Measurements from ENCODE around the gene MXI1. TPM values are rescaled to one million over a fixed set of nuclear protein-coding genes. Genes with fewer than 3 reads are reported as not detected.
A peak's percentile ranks its signal among the peaks of the same experiment; 100 is the strongest.

MXI1 gene
- 100 to 1,000 TPM in 1 of 3 donors, 10 to 100 TPM in 2; 75.4 to 137 (median 79.5) TPM for total RNA-seq

DNA sequence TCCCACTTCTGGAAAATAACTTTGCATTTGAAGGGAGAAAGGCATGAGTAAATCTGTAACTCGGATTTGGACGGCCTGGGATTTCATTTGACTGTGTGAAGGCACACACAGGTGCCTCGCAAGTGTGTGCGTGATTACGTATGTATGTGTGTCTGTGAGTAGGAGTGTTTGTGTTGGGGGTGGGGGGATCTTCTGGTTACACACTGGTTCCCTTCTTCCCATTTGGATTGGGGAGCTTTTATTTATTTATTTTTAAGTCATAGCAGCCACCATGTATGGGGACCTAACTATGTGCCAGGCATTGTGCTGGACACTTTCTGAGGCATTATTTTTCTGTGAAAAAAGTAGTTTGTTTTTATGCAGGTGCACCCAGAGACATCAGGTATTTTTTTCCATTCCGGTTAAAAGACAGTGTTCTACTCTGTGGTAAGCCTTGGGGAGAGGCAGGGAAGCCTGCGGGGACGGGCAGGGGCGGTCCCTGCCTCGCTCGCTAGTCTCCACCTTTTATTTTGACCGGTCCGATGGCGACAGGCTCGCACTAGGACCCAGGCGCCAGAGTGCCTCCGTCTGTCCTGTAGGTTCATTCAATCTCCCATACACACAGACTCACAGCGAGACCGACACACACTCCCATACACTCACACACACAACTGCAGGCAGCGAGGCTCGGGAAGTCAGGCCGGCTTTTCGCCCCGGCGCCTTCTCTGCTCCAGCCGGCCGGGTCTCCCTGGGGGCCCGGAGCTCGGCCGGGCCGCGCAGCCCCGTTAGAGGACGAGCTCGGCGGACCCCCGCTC is at the start of gene MXI1:
Gene MXI1 (plus strand): TSS at position 595 of the 794 bp plus-strand sequence. CDS start 204 bp downstream, outside the sequence.
- peak in 1 of 2 donors; percentile 68 for DNase-seq (ENCODE audit: low spot score in 2 of 2)
- Histone ChIP-seq H3K27me3 (no peaks in the 10 kb centered on the region), H3K9me3 (no peaks in the 10 kb centered on the region), H3K27ac (peak within 1 kb of the TSS; percentile 97 to 99), H3K4me1 (peaks cover 0 to 8% of the 10 kb centered on the region in 2 donors), H3K4me3 (peak within 1 kb of the TSS; percentile 66 to 89 (median 81)), H3K36me3 (no peaks in the 10 kb centered on the region)
- TF ChIP-seq POLR2AphosphoS5 (IDR thresholded peaks at IDR 0.05) (peak in 1 of 3 donors; percentile 10), POLR2A (IDR thresholded peaks at IDR 0.05) (no peak)
- intact Hi-C loops (cut with DNase I; ENCODE audit: low total_unique reads), result loop anchor here (10.0 kb wide), 1 partner anchor 62 kb away; no protein-coding TSS in a partner anchor

DNA sequence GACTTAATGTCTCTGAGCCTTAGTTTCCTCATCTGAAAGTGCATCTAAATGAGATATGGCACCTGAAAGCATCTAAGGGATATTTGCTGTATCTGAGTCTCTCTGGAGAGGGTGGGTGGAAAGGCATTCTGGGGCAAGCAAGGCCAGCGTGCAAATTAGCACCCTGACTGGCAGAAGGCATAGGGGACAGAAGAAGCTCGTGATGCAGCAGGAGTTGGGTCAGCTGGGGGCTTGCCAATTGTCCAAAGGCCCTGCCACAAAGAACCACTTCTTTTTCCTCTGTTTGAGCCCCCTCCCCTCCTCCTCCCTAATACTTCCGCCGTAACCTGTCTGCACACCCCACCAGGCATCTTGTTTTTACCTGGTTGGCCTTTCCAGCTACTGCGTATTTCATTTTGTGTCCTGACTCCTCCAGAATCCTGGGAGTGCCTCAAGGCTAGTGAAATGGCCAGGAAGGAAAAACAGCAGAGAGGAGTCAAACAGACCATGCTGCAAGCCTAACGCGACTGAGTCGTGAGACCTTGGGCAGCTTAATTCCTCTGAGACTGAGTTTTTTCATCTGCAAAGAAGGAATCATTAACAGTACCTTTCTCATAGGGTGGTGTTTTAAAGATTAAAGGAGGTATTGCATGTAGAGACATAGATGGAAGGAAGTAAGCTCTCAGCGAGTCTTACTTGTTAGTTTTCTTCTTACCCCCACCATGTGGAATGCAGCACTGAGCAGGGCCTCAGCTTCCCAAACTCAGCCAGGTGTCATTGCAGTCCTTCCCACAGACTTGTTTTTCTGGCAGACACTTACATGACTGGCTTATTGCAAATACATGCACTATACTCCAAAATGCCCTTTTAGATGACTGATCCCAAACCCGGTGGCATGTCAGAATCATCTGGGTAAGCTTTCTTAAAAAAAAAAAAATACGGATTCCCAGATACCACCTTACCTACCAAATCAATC is 49.1 kb upstream of the MXI1 start:
- H3K36me3 ChIP-seq, result no peaks in the 10 kb centered on the region
- H3K4me3 ChIP-seq, result no peak overlapping the region
- no peaks in the 10 kb centered on the region for H3K27me3 ChIP-seq
- no peaks in the 10 kb centered on the region for H3K9me3 ChIP-seq
- H3K27ac ChIP-seq, result no peak overlapping the region
- H3K4me1 ChIP-seq, result no peaks in the 10 kb centered on the region
- TF ChIP-seq POLR2A (IDR thresholded peaks at IDR 0.05) (no peak), POLR2AphosphoS5 (IDR thresholded peaks at IDR 0.05) (no peak), CTCF (IDR thresholded peaks at IDR 0.05) (no peak)
- no peak for DNase-seq (ENCODE audit: low spot score in 2 of 2)
- intact Hi-C loops (cut with DNase I; ENCODE audit: low total_unique reads), result no loop called here

GRCh38 chr10:110160081-110160480 is 47.3 kb upstream of the MXI1 start:
- TF ChIP-seq POLR2A (IDR thresholded peaks at IDR 0.05), result no peak
- no peak for TF ChIP-seq POLR2AphosphoS5 (IDR thresholded peaks at IDR 0.05)
- no peak for TF ChIP-seq CTCF (IDR thresholded peaks at IDR 0.05)
- H3K4me1 ChIP-seq, result no peaks in the 10 kb centered on the region
- H3K27ac ChIP-seq, result no peak overlapping the region

GRCh38 chr10:110160522-110160921 is 46.9 kb upstream of the MXI1 start:
- TF ChIP-seq CTCF (IDR thresholded peaks at IDR 0.05) (no peak), POLR2AphosphoS5 (IDR thresholded peaks at IDR 0.05) (no peak), POLR2A (IDR thresholded peaks at IDR 0.05) (no peak)
- intact Hi-C loops (cut with DNase I; ENCODE audit: low total_unique reads), result no loop called here
- no peak overlapping the region for H3K4me3 ChIP-seq
- H3K27me3 ChIP-seq, result peaks cover 0 to under 1% of the 10 kb centered on the region in 2 donors
- H3K27ac ChIP-seq, result no peak overlapping the region
- DNase-seq (ENCODE audit: low spot score in 2 of 2), result no peak
- no peaks in the 10 kb centered on the region for H3K4me1 ChIP-seq
- no peaks in the 10 kb centered on the region for H3K36me3 ChIP-seq
- no peaks in the 10 kb centered on the region for H3K9me3 ChIP-seq

More at GRCh38 chr10:110160081-110160480, 47.3 kb upstream of the MXI1 start:
- DNase-seq (ENCODE audit: low spot score in 2 of 2), result no peak
- H3K4me3 ChIP-seq, result no peak overlapping the region
- intact Hi-C loops (cut with DNase I; ENCODE audit: low total_unique reads), result no loop called here
- H3K9me3 ChIP-seq, result no peaks in the 10 kb centered on the region
- H3K27me3 ChIP-seq, result no peaks in the 10 kb centered on the region
- no peaks in the 10 kb centered on the region for H3K36me3 ChIP-seq

DNA sequence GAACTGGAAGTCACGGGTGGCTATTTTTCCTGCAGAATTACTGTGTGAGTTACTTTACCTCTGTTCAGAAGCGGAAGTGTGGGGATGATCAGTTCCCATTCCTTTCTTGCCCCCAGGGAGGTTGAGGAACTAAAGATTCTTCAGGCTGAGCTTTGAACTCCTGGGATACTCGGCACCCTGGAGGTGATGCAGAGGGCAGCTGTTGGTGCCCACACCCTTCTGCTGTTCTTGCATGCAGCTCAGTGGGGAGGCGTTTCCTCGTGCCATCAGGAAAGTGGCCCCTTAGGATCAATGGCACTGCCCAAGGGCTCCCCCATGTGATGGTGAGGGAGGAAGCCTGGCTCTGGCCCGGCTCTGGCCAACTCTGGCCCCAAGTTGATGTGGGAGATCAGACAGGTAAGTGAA is 44.7 kb upstream of the MXI1 start:
- Histone ChIP-seq H3K4me1 (no peaks in the 10 kb centered on the region), H3K36me3 (no peaks in the 10 kb centered on the region), H3K9me3 (no peaks in the 10 kb centered on the region), H3K4me3 (no peak overlapping the region), H3K27me3 (peaks cover 0 to 8% of the 10 kb centered on the region in 2 donors), H3K27ac (no peak overlapping the region)
- TF ChIP-seq CTCF (IDR thresholded peaks at IDR 0.05), result no peak
- TF ChIP-seq POLR2A (IDR thresholded peaks at IDR 0.05), result no peak
- TF ChIP-seq POLR2AphosphoS5 (IDR thresholded peaks at IDR 0.05), result no peak
- no peak for DNase-seq (ENCODE audit: low spot score in 2 of 2)
- intact Hi-C loops (cut with DNase I; ENCODE audit: low total_unique reads), result no loop called here
